ENCODE measurements around the gene PURA.

DNA sequence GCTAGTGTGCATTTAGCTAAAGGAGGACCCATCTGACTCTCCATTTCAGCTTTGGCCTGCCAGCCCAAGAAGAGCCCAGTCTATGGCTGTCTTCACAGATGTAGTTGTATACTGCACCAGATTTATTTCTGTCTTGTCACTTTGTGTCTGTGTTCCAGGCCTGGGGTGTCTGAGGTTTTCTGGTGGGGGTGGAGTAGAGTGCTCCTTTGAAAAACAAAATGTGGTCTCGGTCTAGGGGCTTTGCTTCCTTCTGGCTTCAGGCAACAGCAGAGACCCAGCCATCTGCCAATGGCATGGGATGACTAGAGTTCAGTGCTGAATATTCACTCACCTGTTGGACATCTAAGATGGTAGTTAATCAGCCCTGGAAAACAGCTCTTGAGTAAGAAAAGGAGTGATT is 22.7 kb downstream of the PURA start:
- TF ChIP-seq POLR2A (IDR thresholded peaks at IDR 0.05; ENCODE audit: low read depth, low read length), result no peak
- no peak for TF ChIP-seq TAF1 (IDR thresholded peaks at IDR 0.05; ENCODE audit: borderline replicate concordance, low read depth, low read length)

Measured in GM12892 (cell line).